Activated CD8-positive, alpha-beta memory T cell treated with anti-CD3 and anti-CD28 coated beads, Interleukin-2, amount 50 U/mL, for 48 hours (primary cell): Measurements from ENCODE around the gene GSS.

ENCODE experiments used
- DNase-seq: peaks from one replicate; pipeline ENCODE4 v3.0.0-alpha.2; 2020

The GSS gene

DNA sequence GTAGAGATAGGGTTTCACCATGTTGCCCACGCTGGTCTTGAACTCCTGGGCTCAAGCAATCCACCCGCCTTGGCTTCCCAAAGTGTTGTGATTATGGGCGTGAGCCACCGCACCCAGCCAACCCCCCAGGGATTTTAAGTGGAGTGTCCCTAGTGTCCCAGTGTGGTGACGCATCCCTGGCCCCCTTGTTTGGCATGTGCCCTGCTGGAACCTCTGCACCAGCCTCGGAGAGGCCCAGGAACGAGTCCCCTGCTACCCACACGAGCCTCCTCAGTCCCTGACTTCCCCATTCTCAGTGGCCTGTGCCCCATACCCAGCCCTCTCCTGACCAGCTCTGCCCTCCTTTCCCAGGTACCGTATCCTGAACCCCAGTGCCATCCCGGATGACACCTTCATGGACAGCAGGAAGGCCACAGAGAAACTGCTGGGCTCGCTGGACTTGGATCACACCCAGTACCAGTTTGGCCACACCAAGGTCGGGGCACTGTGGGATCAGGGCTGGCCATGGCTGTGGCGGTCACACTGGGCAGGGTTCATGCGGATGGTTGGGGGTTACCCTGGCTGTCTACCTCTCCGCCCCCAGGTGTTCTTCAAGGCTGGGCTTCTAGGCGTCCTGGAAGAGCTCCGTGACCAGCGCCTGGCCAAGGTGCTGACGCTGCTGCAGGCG lies 37.3 kb upstream of the GSS start:
- DNase-seq, result no peak

DNA sequence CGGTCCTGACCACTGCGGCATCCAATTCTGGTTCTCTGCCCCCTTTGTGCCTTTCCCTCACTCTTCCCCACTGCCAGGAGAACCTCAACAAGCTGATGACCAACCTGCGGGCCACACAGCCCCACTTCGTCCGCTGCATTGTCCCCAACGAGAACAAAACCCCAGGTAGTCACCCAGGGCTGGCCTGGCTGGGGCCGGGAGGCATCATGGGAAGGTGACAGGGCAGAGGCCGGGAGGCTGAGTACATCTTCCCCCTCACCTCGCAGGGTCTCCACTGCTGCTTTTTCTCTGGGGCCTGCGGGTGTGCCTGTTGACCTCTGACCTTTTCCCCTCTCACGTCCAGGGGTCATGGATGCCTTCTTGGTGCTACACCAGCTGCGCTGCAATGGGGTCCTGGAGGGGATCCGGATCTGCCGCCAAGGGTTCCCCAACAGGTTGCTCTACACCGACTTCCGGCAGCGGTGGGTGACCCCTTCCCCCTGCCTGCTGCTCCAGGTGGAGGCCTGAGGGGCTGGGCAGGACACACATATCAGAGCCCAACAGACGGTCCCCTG lies 35.1 kb upstream of the GSS start:
- no peak for DNase-seq

GRCh38 chr20:34990231-34990630 lies 34.6 kb upstream of the GSS start:
- no peak for DNase-seq

- no peak for DNase-seq
Measured at GRCh38 chr20:34989670-34990069, 34.1 kb upstream of the GSS start.

DNA sequence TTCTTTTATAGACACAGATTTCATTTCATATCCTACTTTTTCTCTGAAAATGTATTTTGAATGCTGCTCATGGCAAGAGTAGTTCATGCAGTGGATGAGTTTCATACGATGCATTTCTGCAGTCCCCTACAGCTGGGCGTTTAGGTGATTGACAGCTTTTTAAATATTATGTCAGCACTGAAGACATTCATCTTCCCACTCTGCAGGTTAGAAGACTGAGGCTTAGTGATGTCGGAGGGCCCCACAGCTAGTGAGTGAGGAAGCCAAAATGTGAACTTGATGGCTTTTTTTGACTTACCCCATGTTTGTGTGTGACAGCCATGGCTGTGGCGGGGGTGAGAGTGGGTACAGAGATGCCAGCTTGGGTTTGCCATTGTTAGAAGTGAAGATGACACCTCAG lies 33.5 kb upstream of the GSS start:
- DNase-seq, result no peak

- no peak for DNase-seq
Measured at GRCh38 chr20:34988191-34988540, 32.6 kb upstream of the GSS start.

GRCh38 chr20:34987288-34988190 lies 31.9 kb upstream of the GSS start:
- no peak for DNase-seq

DNA sequence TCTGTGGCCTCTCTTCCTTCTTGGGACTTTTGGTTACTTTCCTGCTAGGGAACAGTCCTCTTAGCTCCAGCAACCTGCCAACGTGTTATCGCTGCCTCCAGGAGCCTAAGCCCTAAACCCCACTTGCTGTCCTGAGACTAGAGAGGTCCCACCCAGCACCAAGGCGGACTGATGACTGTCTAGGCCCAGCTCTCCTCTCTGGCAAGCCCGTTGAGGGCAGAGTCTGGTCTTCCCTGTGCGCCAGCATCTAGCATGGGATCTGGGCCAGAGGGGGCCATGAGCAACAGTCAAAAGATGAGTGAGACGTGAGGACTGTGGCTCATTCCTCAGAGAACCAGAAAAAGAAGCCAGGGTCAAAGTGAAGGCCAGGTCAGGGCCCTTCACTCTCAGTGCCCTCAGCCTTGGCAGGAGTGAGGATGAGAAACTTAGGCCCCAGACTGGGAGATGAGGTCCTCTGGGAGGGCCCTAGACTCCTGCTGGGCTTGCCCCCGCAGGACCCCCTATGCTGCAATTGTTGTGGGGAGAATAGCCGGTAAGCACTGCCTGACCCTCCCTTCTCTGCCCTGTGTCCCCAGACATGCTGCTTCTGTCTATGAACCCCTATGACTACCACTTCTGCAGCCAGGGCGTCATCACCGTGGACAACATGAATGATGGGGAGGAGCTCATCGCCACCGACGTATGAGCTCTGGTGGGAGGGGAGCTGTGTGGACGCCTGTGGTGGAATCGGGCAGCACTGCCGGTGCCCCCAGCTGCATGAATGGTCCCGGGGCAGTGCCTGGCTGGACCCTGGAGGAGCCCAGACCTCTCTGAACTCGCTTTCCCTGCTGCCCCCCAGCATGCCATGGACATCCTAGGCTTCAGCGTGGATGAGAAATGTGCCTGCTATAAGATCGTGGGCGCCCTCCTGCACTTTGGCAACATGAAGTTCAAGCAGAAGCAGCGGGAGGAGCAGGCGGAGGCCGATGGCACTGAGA lies 31.0 kb upstream of the GSS start:
- DNase-seq, result no peak

DNA sequence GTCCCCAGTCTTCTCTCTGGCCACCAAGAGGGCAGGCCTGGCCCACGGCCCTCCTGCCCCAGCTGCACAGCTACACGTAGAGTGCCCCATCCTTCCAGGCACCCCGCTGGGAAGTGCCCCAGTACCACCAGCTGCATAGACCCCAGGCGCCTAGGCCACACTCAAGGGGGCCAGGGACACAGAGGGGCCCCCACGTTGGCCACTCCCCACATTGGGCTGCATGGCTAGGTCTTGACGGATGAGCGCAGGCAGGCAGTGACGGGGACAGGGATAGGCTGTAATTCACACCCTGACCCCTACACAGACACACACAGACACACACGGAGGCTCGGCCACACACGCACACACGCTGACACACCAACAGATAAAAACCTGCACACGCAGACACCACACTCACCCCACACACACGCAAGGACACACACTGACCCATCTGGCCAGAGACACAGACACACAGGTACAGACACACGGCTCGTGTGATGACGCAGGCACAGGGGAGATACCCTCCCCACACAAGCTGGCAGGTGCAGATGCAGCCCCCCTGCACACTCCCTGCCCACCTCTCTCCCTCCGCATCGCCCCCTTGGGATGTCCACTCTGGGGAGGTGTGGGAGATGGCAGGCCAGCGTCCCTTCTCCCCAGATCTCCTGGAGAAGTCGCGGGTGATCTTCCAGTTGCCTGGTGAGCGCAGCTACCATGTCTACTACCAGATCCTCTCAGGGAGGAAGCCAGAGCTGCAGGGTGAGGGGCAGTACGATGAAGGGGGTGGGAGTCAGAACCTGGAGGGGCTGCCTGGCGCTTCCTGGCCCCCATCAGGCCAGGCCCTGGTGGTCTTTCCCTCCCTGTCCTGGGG lies 30.1 kb upstream of the GSS start:
- no peak for DNase-seq

- DNase-seq, result no peak
Measured at GRCh38 chr20:34984756-34985261, 29.2 kb upstream of the GSS start.

- DNase-seq, result no peak
Measured at GRCh38 chr20:34983995-34984735, 28.6 kb upstream of the GSS start.

GRCh38 chr20:34983089-34983820 lies 27.6 kb upstream of the GSS start:
- no peak for DNase-seq

- no peak for DNase-seq
Measured at GRCh38 chr20:34982270-34983088, 26.9 kb upstream of the GSS start.

DNA sequence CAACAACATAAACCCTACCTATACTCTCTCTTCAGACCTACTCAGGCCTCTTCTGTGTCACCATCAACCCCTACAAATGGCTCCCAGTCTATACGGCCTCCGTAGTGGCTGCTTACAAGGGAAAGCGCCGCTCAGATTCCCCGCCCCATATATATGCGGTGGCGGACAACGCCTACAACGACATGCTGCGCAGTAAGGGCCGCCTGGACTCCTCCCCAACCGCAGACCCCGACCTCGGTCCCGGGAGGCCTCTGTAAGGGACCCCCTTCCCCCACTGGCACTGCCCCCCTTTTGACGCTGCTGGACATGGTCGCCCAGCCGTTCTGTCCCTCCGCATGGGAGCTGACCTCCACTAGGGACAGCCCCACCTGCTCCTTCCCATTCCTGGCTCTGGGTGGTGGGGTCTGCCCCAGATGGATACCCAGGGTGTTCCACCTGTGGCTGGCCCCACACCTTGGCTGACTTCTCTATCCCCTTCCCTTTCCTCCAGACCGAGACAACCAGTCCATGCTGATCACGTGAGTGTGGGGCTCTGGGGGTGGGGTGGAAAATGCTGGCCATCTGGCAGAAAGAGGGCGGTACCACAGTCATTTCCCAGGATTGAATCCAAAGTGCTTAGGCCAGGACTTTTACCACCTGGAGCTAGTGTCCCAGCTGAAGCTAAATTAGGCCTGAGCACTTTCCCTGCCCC lies 25.1 kb upstream of the GSS start:
- no peak for DNase-seq

DNA sequence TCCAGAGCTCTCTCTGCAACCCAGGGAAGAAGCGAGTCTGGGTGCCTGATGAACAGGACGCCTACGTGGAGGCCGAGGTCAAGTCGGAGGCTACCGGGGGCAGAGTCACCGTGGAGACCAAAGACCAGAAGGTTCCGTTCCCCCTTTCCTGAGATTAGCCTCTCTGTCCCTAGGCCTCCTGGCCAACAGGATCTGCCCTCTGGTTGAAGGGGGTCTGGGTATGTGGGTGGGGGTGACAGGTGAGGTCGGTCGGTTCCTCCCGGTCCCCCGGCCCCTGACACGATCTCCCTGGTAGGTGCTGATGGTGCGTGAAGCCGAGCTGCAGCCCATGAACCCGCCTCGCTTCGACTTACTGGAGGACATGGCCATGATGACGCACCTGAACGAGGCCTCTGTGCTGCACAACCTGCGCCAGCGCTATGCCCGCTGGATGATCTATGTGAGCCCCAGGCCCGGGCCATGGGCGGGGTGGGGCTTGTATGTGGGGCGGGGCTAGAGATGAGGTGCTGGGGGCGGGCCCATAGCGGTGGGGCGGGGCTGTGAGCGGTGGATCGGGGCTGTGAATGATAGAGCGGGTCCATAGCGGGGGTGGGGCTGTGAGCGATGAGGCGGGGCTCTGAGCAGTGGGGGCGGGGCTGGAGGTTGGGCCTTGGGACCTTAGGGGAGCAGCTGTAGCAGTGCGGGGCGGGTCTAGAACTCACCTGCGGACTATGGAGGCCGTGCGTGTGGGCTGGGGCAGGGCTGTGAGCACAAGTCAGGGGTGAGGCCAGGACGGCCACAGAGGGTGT lies 24.0 kb upstream of the GSS start:
- no peak for DNase-seq

GRCh38 chr20:34978092-34978744 lies 22.6 kb upstream of the GSS start:
- no peak for DNase-seq

DNA sequence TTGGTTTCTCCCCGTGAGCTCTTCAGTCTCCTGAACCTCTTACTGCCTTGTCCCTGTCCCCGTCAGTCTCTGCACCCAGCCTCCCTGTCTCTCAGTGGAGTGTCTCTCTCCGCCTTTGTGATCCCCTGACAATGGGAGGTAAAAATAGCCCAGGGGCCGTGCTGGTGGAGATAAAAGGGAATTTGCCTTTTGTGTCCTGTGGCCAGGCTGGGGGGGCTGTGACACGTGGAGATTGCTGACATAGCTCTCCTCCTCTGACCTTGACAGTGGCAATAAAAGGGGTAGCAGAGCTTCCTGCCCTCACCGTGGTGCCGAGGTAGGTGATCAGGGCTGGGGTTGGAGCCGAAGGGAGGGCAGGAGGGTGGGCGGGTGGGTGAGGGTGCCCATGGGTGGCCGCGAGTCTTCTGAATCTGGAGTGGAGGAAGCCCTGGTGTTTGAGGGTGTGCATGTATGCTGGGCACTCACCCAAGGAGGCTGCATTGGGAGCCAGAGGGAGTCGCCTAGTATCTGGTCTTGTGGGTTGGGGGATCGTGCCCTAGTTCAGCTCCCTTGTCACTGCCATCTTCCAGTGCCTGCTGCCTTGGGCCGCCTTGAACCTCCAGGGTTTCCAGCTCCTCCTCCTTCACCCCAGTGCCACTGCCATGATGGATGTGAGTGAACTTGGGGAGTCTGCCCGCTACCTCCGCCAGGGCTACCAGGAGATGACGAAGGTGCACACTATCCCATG lies 21.9 kb upstream of the GSS start:
- no peak for DNase-seq
